RWPE2 (cell line): ENCODE results near the gene OLA1.

Source experiments
- ATAC-seq: fragments of 200-7000 bp; cut with Tn5 transposase; 3 replicates; pipeline ENCODE4 v1.9.1; 2021; ENCODE audit warnings: low read depth
- DNase-seq: peaks from one replicate; pipeline ENCODE4 v3.0.0-alpha.2; 2020; ENCODE audit warnings: low spot score
- H3K27ac ChIP-seq: fragments of 450-650 bp; 2 replicates; pipeline ENCODE4 v1.5.1; 2017; ENCODE audit warnings: mild to moderate bottlenecking; ENCODE audit not compliant: poor library complexity, severe bottlenecking
- H3K27me3 ChIP-seq: fragments of 250-450 bp; sonication (Bioruptor Pico); 2 replicates; pipeline ENCODE4 v1.5.1; 2021; ENCODE audit warnings: mild to moderate bottlenecking, moderate library complexity; ENCODE audit not compliant: insufficient read depth, poor library complexity, severe bottlenecking
- H3K36me3 ChIP-seq: fragments of 250-450 bp; sonication (Bioruptor Pico); 2 replicates; pipeline ENCODE4 v1.5.1; 2020; ENCODE audit warnings: low read depth, mild to moderate bottlenecking, moderate library complexity
- H3K4me1 ChIP-seq: fragments of 250-450 bp; sonication (Bioruptor Pico); 2 replicates; pipeline ENCODE4 v1.5.1; 2021; ENCODE audit warnings: mild to moderate bottlenecking, moderate library complexity; ENCODE audit not compliant: insufficient read depth, poor library complexity, severe bottlenecking
- H3K4me3 ChIP-seq: fragments of 250-450 bp; sonication (Bioruptor Pico); 2 replicates; pipeline ENCODE4 v1.5.1; 2021; ENCODE audit warnings: mild to moderate bottlenecking, moderate library complexity; ENCODE audit not compliant: severe bottlenecking
- H3K9me3 ChIP-seq: fragments of 250-450 bp; sonication (Bioruptor Pico); 2 replicates; pipeline ENCODE4 v1.5.1; 2021; ENCODE audit warnings: mild to moderate bottlenecking, moderate library complexity; ENCODE audit not compliant: severe bottlenecking
- TF ChIP-seq, protein P1 (sequence below): fragments of 450-650 bp; IDR thresholded peaks from one replicate; pipeline ENCODE4 v1.5.1; 2017; ENCODE audit warnings: mild to moderate bottlenecking, moderate library complexity; ENCODE audit not compliant: poor library complexity, severe bottlenecking

The OLA1 gene

DNA sequence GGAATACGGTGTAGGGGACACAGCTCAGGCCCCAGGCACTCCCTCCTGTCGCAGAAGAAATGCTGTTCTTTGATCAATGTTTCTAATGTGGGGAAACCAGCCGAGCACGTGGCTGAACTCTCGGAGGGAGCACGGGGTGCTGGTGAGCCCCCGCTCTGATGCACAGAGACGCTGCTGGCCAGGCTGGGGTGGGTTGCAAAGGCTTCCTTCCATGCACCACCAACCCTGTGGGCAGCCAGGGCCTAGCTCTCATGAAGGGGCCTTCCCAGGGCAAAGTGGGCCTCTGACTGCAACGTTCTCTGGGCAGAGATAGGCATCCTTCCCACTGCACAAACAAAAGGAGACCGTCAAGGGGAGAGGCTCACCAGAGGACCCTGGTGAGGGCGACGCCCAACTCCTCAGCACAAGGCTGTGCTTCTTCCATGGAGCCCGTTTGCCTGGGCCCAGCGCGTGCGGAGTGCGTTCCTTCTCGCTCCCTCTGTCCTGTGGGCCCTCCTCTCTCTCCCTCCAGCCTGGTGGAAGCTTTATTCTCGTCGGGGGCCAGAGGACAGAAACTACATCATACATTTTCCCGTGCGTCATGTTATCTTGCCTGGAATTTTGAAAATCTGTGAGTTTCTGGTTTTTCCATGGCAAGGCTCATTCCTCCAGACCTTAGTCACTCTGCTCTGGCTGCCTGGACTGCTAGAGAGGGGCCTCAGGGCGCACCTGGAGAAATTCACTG lies 222.0 kb downstream of the OLA1 start:
- H3K27ac ChIP-seq = no peak overlapping the region
- no peaks in the 10 kb centered on the region for H3K36me3 ChIP-seq
- H3K9me3 ChIP-seq = peaks cover 5% of the 10 kb centered on the region
- ATAC-seq = peak; percentile 44; the same call in 1 of the 3 replicates
- no peaks in the 10 kb centered on the region for H3K27me3 ChIP-seq
- DNase-seq = no peak
- TF ChIP-seq, protein P1, sequence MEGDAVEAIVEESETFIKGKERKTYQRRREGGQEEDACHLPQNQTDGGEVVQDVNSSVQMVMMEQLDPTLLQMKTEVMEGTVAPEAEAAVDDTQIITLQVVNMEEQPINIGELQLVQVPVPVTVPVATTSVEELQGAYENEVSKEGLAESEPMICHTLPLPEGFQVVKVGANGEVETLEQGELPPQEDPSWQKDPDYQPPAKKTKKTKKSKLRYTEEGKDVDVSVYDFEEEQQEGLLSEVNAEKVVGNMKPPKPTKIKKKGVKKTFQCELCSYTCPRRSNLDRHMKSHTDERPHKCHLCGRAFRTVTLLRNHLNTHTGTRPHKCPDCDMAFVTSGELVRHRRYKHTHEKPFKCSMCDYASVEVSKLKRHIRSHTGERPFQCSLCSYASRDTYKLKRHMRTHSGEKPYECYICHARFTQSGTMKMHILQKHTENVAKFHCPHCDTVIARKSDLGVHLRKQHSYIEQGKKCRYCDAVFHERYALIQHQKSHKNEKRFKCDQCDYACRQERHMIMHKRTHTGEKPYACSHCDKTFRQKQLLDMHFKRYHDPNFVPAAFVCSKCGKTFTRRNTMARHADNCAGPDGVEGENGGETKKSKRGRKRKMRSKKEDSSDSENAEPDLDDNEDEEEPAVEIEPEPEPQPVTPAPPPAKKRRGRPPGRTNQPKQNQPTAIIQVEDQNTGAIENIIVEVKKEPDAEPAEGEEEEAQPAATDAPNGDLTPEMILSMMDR = no peak
- H3K4me3 ChIP-seq = no peak overlapping the region
- peaks cover 23% of the 10 kb centered on the region for H3K4me1 ChIP-seq

DNA sequence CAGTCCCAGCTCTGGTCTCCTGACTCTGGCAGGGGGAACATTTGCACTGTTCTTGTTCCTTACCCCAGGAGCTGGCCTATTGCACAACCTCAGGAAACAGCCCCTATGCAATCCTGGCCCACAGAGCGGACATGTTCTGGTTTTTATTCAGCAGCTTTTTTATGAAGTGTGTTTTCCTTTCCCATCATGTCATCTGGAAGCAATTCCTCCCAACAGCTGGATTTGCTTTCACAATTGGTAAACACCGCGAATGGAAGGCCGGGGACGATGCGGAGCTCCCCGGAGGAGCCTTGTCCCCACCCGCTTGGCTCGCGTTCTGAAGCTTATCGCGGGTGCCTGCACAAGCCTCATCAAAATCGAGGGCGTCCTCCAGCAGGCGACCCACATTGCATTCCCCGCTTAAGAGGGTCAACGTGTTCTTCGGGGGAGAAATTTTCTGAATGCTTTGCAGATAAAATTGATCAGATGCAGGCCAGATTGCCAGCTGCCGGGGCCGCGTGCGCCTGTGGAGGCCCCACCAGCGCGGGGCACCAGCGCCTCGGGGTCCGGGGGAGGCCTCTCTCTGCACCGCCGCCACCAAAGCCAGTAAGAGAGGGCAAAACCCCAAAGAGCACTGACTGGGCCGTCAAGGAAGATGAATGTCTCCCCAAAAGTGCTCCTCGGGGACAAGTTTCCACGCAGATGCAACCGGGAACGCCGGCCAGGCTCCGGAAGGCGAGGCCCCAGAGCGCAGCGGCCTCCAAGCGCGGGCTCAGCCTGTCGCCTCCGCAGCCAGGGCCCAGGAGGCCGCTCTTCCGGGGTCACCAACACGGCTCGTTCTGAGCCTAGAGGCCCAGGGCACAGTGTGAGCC lies 222.8 kb downstream of the OLA1 start:
- H3K9me3 ChIP-seq = peaks cover 5% of the 10 kb centered on the region
- TF ChIP-seq, protein P1 = no peak
- peak overlapping the region; percentile 77 for H3K27ac ChIP-seq
- ATAC-seq = no peak
- no peaks in the 10 kb centered on the region for H3K36me3 ChIP-seq
- H3K27me3 ChIP-seq = no peaks in the 10 kb centered on the region
- DNase-seq = no peak
- H3K4me3 ChIP-seq = no peak overlapping the region
- H3K4me1 ChIP-seq = peaks cover 23% of the 10 kb centered on the region

DNA sequence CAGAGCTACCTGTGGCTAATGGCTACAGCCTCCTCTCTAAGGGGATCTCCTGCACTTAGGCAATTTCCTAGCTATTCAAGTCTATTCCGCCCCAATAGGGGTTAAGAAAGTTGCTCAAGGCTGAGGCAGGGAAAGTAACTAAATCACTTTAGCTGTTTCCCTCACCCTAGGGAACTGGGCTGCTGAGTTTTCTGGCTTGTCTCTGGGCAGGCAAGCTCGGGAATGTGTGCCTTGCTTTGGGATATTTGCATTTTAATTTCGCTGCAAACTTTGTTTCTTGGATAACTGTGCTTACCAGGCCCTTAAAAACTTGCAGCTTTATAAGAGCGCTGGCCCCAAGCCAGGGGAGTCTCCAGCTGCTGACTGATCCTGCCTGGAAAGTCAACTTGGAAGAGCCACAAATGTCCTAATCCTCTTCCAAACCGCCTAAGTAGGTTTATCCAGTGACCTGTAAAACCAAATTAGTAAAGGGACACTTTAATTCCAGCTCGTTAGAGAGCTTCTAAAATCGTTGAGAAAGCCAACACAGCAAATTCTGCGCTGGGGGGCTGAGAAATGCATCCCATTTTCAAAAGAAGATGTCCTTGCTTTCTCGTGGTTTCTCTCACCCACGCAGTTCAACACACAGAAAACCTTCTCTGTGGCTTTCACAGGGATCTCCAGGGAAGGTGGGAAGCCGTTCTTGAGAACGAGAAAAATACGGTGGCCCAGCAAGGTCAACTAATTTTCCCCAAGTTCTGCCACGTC lies 223.6 kb downstream of the OLA1 start:
- DNase-seq = no peak
- ATAC-seq = no peak; the same call in 2 of the 3 replicates
- TF ChIP-seq, protein P1 = no peak
- Histone ChIP-seq H3K36me3 (no peaks in the 10 kb centered on the region), H3K27me3 (no peaks in the 10 kb centered on the region), H3K9me3 (peaks cover 5% of the 10 kb centered on the region), H3K4me1 (peaks cover 23% of the 10 kb centered on the region), H3K27ac (peak overlapping the region; percentile 77), H3K4me3 (no peak overlapping the region)

DNA sequence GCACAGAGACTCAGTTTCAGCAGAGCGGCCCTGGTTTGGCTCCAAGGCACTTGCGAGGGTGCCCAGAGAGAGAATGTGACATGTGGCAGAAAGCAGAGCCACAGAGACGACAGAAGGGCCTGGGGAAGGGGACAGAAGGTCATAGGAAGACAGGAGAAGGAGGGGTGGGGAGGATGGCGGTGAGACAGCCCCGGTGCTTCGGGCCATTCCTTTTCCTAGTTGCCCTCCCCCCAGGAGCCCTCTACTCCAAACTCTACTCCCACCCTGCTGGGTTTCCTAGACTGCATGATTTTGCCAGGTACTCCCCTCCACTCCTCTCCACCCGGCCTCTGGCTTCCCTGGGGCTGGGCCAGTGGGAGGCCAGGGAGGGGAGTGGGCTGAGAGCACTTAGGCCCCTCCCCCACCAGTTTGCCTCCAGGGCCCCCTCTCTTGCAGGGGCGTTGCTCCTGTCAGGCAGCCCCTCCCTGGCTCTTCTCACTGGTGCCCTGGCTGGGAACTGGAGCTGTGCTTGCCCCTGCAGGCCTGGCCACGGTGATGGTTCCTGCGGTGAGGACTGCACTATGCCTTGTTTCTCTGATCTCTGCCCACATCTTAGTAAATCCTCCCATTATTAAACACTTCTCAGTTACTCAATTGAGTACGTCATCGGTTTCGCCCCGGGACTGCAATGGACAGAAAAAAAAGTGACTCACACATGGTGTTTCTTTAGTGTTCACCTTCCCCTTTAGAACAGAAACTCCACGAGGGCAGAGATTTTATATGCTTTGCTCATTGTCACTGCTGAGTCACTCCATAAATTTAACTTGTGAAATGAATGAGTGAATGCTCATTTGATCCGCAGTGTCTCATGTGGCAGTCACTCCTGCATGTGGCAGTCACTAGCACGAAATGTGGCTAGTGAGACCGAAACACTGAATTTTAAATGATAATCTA lies 224.5 kb downstream of the OLA1 start:
- no peaks in the 10 kb centered on the region for H3K36me3 ChIP-seq
- DNase-seq (peak; percentile 81), ATAC-seq (peak; percentile 90)
- no peak overlapping the region for H3K4me3 ChIP-seq
- TF ChIP-seq, protein P1 = no peak
- H3K27me3 ChIP-seq = no peaks in the 10 kb centered on the region
- H3K27ac ChIP-seq = peak overlapping the region; percentile 77
- peaks cover 23% of the 10 kb centered on the region for H3K4me1 ChIP-seq
- peaks cover 5% of the 10 kb centered on the region for H3K9me3 ChIP-seq
